ENCODE measurements around the gene WDFY4.

Gene WDFY4

GRCh38 chr10:48773580-48773979 lies 88.9 kb downstream of the WDFY4 start:
- no peak for DNase-seq

GRCh38 chr10:48774416-48775205 lies 89.9 kb downstream of the WDFY4 start:
- no peak for DNase-seq

GRCh38 chr10:48775206-48775517 lies 90.5 kb downstream of the WDFY4 start:
- no peak for DNase-seq

GRCh38 chr10:48776005-48776522 lies 91.4 kb downstream of the WDFY4 start:
- DNase-seq, result no peak

GRCh38 chr10:48776528-48776927 lies 91.9 kb downstream of the WDFY4 start:
- no peak for DNase-seq

- DNase-seq, result no peak
These were observed 92.4 kb downstream of the WDFY4 start for GRCh38 chr10:48777110-48777509.

- DNase-seq, result no peak
These were observed 93.7 kb downstream of the WDFY4 start for GRCh38 chr10:48778193-48778857.

- no peak for DNase-seq
These were observed 94.4 kb downstream of the WDFY4 start for GRCh38 chr10:48779077-48779476.

GRCh38 chr10:48779546-48780152 lies 95.0 kb downstream of the WDFY4 start:
- DNase-seq, result no peak

- DNase-seq, result no peak
These were observed 95.7 kb downstream of the WDFY4 start for GRCh38 chr10:48780341-48780740.

- no peak for DNase-seq
These were observed 97.7 kb downstream of the WDFY4 start for GRCh38 chr10:48782386-48782785.

- DNase-seq, result no peak
These were observed 99.4 kb downstream of the WDFY4 start for GRCh38 chr10:48784031-48784430.

GRCh38 chr10:48785796-48786195 lies 101.1 kb downstream of the WDFY4 start:
- DNase-seq, result no peak

GRCh38 chr10:48786606-48787282 lies 102.1 kb downstream of the WDFY4 start:
- DNase-seq, result no peak

- DNase-seq, result no peak
These were observed 103.9 kb downstream of the WDFY4 start for GRCh38 chr10:48788554-48788953.

GRCh38 chr10:48789486-48790456 lies 105.1 kb downstream of the WDFY4 start:
- no peak for DNase-seq

- no peak for DNase-seq
These were observed 105.9 kb downstream of the WDFY4 start for GRCh38 chr10:48790457-48791044.

- DNase-seq, result no peak
These were observed 106.7 kb downstream of the WDFY4 start for GRCh38 chr10:48791267-48791928.

- DNase-seq, result no peak
These were observed 107.4 kb downstream of the WDFY4 start for GRCh38 chr10:48792121-48792520.

- DNase-seq, result no peak
These were observed 108.0 kb downstream of the WDFY4 start for GRCh38 chr10:48792687-48793096.

- DNase-seq, result no peak
These were observed 109.4 kb downstream of the WDFY4 start for GRCh38 chr10:48794074-48794473.
